Measurements from ENCODE around the gene RBFOX1. TPM values are rescaled to one million over a fixed set of nuclear protein-coding genes. Genes with fewer than 3 reads are reported as not detected.

Gene RBFOX1
- polyA plus RNA-seq, 1 of the 3 experiments (the other 2 are of a cell fraction): not detected

GRCh38 chr16:7458144-7458543 lies 125.5 kb downstream of the RBFOX1 start:
- TF ChIP-seq NRF1 (IDR thresholded peaks at IDR 0.05; ENCODE audit: low read depth, low read length) (no peak), GATA2 (CRISPR knock-in tag; IDR thresholded peaks at IDR 0.05) (no peak), POLR2AphosphoS5 (IDR thresholded peaks at IDR 0.05; ENCODE audit: low read depth, low read length) (no peak), GABPA (IDR thresholded peaks at IDR 0.05; ENCODE audit: low read depth) (no peak), ZBTB33 (IDR thresholded peaks at IDR 0.05; ENCODE audit: borderline replicate concordance, low read depth) (no peak), TCF12 (IDR thresholded peaks at IDR 0.05) (no peak), FOXJ3 (CRISPR knock-in tag; IDR thresholded peaks at IDR 0.05) (no peak), EP300 (IDR thresholded peaks at IDR 0.05; ENCODE audit: borderline replicate concordance in 1 of 2, low read depth in 1 of 2, low read length in 1 of 2) (no peak), SIN3A (IDR thresholded peaks at IDR 0.05; ENCODE audit: borderline replicate concordance, low read depth, low read length) (no peak), MXI1 (IDR thresholded peaks at IDR 0.05; ENCODE audit: low read depth, low read length) (no peak), SMC3 (IDR thresholded peaks at IDR 0.05; ENCODE audit: low read depth, low read length) (no peak), USF2 (IDR thresholded peaks at IDR 0.05; ENCODE audit: borderline replicate concordance, low read depth, low read length) (no peak), JUND (IDR thresholded peaks at IDR 0.05) (no peak), CHD2 (IDR thresholded peaks at IDR 0.05; ENCODE audit: low read length, partially characterized antibody) (no peak), PBX3 (IDR thresholded peaks at IDR 0.05) (no peak), YY1 (IDR thresholded peaks at IDR 0.05; ENCODE audit: low read depth) (no peak), REST (IDR thresholded peaks at IDR 0.05; ENCODE audit: low read depth, low read length) (no peak)
- TF ChIP-seq, protein P1, sequence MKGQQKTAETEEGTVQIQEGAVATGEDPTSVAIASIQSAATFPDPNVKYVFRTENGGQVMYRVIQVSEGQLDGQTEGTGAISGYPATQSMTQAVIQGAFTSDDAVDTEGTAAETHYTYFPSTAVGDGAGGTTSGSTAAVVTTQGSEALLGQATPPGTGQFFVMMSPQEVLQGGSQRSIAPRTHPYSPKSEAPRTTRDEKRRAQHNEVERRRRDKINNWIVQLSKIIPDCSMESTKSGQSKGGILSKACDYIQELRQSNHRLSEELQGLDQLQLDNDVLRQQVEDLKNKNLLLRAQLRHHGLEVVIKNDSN (IDR thresholded peaks at IDR 0.05; ENCODE audit: borderline replicate concordance, low read depth): no peak
- Histone ChIP-seq H3K36me3 (replicated peaks in 1 of 2; ENCODE audit: control insufficient read depth in 1 of 2, insufficient read depth in 2 of 2, low read length in 1 of 2) (no peaks in the 10 kb centered on the region), H2AFZ (ENCODE audit: low read depth) (no peak overlapping the region), H3K79me2 (ENCODE audit: insufficient read depth) (no peaks in the 10 kb centered on the region), H3K4me2 (no peak overlapping the region), H3K9ac (no peak overlapping the region), H3K4me1 (ENCODE audit: control insufficient read depth in 1 of 2, insufficient read depth in 2 of 2, low read depth in 1 of 2, low read length in 1 of 2) (no peaks in the 10 kb centered on the region), H3K9me2 (no peaks in the 10 kb centered on the region), H3K9me3 (no peaks in the 10 kb centered on the region), H3K4me3 (ENCODE audit: low read depth in 2 of 2, low read length in 1 of 2) (no peak overlapping the region), H3K27me3 (ENCODE audit: insufficient read depth) (no peaks in the 10 kb centered on the region), H3K27ac (ENCODE audit: low read depth in 2 of 2, low read length in 1 of 2) (no peak overlapping the region), H4K20me1 (ENCODE audit: insufficient read depth) (no peaks in the 10 kb centered on the region), H3F3A (replicated peaks; ENCODE audit: insufficient read depth) (no peaks in the 10 kb centered on the region)
- no peak for DNase-seq
- ChIA-PET CTCF (interaction anchor here (0.6 kb wide), 1 partner anchor 800 kb away, joined by 3 read pairs; no protein-coding TSS in a partner anchor), POLR2A (no interaction called here)
- 10% methylated on average over 3 of the region's 3 CpGs for WGBS (ENCODE audit: low lambda C conversion rate)

Measured in SK-N-SH (cell line).